PC-3 (cell line): ENCODE results near the gene TAL1.

Experiments
- CTCF ChIP-seq: fragments of 300-600 bp; sonication (generic); conservative IDR thresholded peaks from 2 replicates; pipeline ENCODE4 v1.5.1; 2017; ENCODE audit warnings: antibody characterized with exemption, low read depth, mild to moderate bottlenecking, low read length
- EZH2 ChIP-seq: fragments of 300-600 bp; sonication (generic); IDR thresholded peaks from one replicate; pipeline ENCODE4 v1.6.1; 2017; ENCODE audit warnings: antibody characterized with exemption, mild to moderate bottlenecking, low read length; ENCODE audit not compliant: unreplicated experiment
- EZH2phosphoT487 ChIP-seq: fragments of 300-600 bp; sonication (generic); IDR thresholded peaks from 2 replicates; pipeline ENCODE4 v1.6.1; 2018; ENCODE audit warnings: mild to moderate bottlenecking, antibody characterized with exemption, low read length, borderline replicate concordance

- no peak for TF ChIP-seq CTCF
- TF ChIP-seq EZH2phosphoT487 = no peak
- TF ChIP-seq EZH2 = no peak
These were observed 12.4 kb upstream of the TAL1 start for GRCh38 chr1:47244339-47244862.
